Measurements from ENCODE around the gene NIPBL. TPM values are rescaled to one million over a fixed set of nuclear protein-coding genes. Genes with fewer than 3 reads are reported as not detected.

The NIPBL gene
- total RNA-seq, 1 experiment from 2014 or later, result 61.3 TPM

DNA sequence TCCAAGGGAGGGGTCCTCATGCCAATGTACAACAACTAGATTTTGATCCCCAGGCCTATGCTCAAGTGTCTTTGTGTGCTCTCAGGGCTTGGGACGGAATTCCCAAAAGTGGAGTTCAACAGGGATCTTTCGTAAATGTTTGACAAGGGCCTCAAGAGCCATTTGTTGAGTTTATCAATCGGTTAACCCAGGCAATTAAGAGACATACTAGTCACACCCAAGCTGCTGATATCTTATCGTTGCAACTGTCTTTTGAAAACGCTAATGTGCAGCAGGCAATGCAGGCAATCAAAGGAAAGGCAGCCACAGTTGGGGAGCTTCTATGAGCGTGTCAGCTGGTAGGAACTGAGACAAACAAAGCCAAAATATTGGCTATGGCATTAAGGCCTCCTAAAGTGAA is 211.4 kb downstream of the NIPBL start:
- WGBS (ENCODE audit: extremely low coverage, insufficient read length, low lambda C conversion rate), result no CpG with 5 or more reads among the region's 6 CpGs
- H2AK5ac ChIP-seq (ENCODE audit: insufficient read length, low read length), result no peak overlapping the region
- H4K91ac ChIP-seq (ENCODE audit: insufficient read length, low read depth, low read length), result no peak overlapping the region
- H2BK120ac ChIP-seq (ENCODE audit: low read depth, low read length, poor library complexity, severe bottlenecking), result no peak overlapping the region
- Mint-ChIP-seq H3K27ac (no peak overlapping the region), H3K36me3 (ENCODE audit: insufficient read depth in 1 of 3, low read depth in 3 of 3) (0 out of 7 replicates have a peak, but pooled peaks cover 0 to 3% (median 0%) of the 10 kb centered on the region in 3 experiments), H3K4me3 (no peak overlapping the region), H3K9me3 (no peaks in the 10 kb centered on the region), H3K27me3 (ENCODE audit: low read depth) (peaks cover 67% of the 10 kb centered on the region), H3K4me1 (peaks cover 27 to 38% of the 10 kb centered on the region in 2 experiments)
- no peak overlapping the region for H4K8ac ChIP-seq (replicated peaks; ENCODE audit: insufficient read length, low read depth, low read length)
- no peak overlapping the region for H2BK15ac ChIP-seq (ENCODE audit: low read depth, low read length)
- DNase-seq, result no peak
- H3K9ac ChIP-seq (ENCODE audit: extremely low read depth, insufficient read length, low read length), result no peak overlapping the region
- H3K4me1 ChIP-seq (ENCODE audit: insufficient read depth, low read length), result peaks cover 2% of the 10 kb centered on the region; the same call in 1 of the 2 replicates
- H3K79me2 ChIP-seq (ENCODE audit: insufficient read depth, low read length), result no peaks in the 10 kb centered on the region
- H4K5ac ChIP-seq (ENCODE audit: insufficient read length, low read depth, low read length), result no peak overlapping the region
- TF ChIP-seq, protein P1, sequence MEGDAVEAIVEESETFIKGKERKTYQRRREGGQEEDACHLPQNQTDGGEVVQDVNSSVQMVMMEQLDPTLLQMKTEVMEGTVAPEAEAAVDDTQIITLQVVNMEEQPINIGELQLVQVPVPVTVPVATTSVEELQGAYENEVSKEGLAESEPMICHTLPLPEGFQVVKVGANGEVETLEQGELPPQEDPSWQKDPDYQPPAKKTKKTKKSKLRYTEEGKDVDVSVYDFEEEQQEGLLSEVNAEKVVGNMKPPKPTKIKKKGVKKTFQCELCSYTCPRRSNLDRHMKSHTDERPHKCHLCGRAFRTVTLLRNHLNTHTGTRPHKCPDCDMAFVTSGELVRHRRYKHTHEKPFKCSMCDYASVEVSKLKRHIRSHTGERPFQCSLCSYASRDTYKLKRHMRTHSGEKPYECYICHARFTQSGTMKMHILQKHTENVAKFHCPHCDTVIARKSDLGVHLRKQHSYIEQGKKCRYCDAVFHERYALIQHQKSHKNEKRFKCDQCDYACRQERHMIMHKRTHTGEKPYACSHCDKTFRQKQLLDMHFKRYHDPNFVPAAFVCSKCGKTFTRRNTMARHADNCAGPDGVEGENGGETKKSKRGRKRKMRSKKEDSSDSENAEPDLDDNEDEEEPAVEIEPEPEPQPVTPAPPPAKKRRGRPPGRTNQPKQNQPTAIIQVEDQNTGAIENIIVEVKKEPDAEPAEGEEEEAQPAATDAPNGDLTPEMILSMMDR (conservative IDR thresholded peaks at IDR 0.05), result no peak
- no peak overlapping the region for H3K27ac ChIP-seq (ENCODE audit: insufficient read length, low read depth, low read length)
- H3K56ac ChIP-seq (ENCODE audit: insufficient read length, low read depth, low read length), result no peak overlapping the region
- H3K18ac ChIP-seq (ENCODE audit: insufficient read length, low read depth, low read length), result no peak overlapping the region
- H4K20me1 ChIP-seq (ENCODE audit: control insufficient read depth, insufficient read depth, insufficient read length), result no peaks in the 10 kb centered on the region
- H3K27me3 ChIP-seq (ENCODE audit: insufficient read depth, low read length), result peaks cover 30% of the 10 kb centered on the region
- no peak overlapping the region for H3K23ac ChIP-seq (ENCODE audit: insufficient read length, low read depth, low read length)
- no peak overlapping the region for H3T11ph ChIP-seq (ENCODE audit: low read length)
- H2BK20ac ChIP-seq (ENCODE audit: low read depth, low read length, poor library complexity, severe bottlenecking), result no peak overlapping the region
- H3K4ac ChIP-seq (ENCODE audit: low read depth, low read length), result no peak overlapping the region
- H2BK12ac ChIP-seq (ENCODE audit: insufficient read length, low read depth, low read length), result no peak overlapping the region
- no peaks in the 10 kb centered on the region for H3K79me1 ChIP-seq (ENCODE audit: insufficient read depth, low read depth, low read length, poor library complexity, severe bottlenecking)
- H2BK5ac ChIP-seq (ENCODE audit: insufficient read length, low read length), result no peak overlapping the region
- no peak overlapping the region for H3K4me2 ChIP-seq (ENCODE audit: insufficient read depth, insufficient read length, low read length)
- H2AFZ ChIP-seq (ENCODE audit: low read length), result no peak overlapping the region
- H3K23me2 ChIP-seq (ENCODE audit: insufficient read length, low read depth, low read length, poor library complexity, severe bottlenecking), result no peaks in the 10 kb centered on the region
- no peaks in the 10 kb centered on the region for H3K9me3 ChIP-seq (ENCODE audit: control insufficient read depth, low read depth, low read length)
- H3K14ac ChIP-seq (ENCODE audit: insufficient read depth, low read length), result no peak overlapping the region

Measured in H9 (cell line).